ENCODE data around the gene STYK1. TPM values are rescaled to one million over a fixed set of nuclear protein-coding genes. Genes with fewer than 3 reads are reported as not detected.

The STYK1 gene, protein sequence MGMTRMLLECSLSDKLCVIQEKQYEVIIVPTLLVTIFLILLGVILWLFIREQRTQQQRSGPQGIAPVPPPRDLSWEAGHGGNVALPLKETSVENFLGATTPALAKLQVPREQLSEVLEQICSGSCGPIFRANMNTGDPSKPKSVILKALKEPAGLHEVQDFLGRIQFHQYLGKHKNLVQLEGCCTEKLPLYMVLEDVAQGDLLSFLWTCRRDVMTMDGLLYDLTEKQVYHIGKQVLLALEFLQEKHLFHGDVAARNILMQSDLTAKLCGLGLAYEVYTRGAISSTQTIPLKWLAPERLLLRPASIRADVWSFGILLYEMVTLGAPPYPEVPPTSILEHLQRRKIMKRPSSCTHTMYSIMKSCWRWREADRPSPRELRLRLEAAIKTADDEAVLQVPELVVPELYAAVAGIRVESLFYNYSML
- total RNA-seq: 1 to 10 TPM; 2.0 to 2.5 (median 2.2) TPM

DNA sequence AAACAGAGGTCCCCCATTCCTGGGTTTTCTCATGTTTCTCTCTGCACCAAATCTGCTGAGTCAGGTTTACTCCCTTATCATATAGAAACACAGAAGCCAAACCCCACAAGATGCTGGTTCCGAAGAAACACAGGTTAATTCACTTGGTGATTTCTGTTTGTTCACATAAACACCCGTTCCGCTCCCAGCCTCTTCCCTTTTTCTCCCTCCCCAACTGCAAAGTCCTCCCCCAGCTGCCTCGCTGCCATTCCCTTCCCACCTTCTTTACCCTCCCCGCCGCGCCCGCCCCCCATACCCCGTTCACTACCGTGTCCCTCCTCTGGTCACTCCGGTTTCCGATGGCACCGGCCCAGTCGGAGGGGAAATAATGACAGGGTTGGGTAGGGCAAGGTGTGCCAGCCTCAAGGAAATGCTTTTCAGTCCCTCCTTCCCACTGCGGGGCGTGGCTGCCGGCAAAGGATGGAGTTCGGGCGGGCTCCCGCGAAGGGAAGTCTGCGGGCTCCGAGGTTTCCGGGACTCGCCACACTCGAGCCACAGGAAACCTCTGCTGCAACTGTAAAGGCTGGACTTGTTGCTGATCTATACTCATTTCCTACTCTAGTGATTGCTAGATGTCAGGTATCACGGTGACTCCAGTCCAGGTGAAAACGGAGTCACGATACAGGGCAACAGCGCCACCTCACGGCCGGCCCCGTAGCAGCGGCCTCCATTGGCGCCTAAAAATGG, at the start of gene STYK1:
STYK1 (minus strand) TSS at position 394 of the 726 bp plus-strand sequence. CDS start 39,434 bp downstream, outside the sequence.
- H3K4me3 ChIP-seq (ENCODE audit: low read depth, poor library complexity, severe bottlenecking): peak within 1 kb of the TSS; percentile 16
- WGBS, 2 donors: 1% methylated on average over 35 of the region's 35 CpGs
- TF ChIP-seq, protein P1, sequence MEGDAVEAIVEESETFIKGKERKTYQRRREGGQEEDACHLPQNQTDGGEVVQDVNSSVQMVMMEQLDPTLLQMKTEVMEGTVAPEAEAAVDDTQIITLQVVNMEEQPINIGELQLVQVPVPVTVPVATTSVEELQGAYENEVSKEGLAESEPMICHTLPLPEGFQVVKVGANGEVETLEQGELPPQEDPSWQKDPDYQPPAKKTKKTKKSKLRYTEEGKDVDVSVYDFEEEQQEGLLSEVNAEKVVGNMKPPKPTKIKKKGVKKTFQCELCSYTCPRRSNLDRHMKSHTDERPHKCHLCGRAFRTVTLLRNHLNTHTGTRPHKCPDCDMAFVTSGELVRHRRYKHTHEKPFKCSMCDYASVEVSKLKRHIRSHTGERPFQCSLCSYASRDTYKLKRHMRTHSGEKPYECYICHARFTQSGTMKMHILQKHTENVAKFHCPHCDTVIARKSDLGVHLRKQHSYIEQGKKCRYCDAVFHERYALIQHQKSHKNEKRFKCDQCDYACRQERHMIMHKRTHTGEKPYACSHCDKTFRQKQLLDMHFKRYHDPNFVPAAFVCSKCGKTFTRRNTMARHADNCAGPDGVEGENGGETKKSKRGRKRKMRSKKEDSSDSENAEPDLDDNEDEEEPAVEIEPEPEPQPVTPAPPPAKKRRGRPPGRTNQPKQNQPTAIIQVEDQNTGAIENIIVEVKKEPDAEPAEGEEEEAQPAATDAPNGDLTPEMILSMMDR (IDR thresholded peaks at IDR 0.05): peak in 1 of 3 donors; percentile 41
- TF ChIP-seq POLR2A (IDR thresholded peaks at IDR 0.05): no peak
- peak; percentile 44 to 87 for DNase-seq (ENCODE audit: low spot score in 2 of 2)
- intact Hi-C loops (cut with DNase I; ENCODE audit: low total_unique reads): loop anchor here (2.0 kb wide), 1 partner anchor 437 kb away; no protein-coding TSS in a partner anchor

DNA sequence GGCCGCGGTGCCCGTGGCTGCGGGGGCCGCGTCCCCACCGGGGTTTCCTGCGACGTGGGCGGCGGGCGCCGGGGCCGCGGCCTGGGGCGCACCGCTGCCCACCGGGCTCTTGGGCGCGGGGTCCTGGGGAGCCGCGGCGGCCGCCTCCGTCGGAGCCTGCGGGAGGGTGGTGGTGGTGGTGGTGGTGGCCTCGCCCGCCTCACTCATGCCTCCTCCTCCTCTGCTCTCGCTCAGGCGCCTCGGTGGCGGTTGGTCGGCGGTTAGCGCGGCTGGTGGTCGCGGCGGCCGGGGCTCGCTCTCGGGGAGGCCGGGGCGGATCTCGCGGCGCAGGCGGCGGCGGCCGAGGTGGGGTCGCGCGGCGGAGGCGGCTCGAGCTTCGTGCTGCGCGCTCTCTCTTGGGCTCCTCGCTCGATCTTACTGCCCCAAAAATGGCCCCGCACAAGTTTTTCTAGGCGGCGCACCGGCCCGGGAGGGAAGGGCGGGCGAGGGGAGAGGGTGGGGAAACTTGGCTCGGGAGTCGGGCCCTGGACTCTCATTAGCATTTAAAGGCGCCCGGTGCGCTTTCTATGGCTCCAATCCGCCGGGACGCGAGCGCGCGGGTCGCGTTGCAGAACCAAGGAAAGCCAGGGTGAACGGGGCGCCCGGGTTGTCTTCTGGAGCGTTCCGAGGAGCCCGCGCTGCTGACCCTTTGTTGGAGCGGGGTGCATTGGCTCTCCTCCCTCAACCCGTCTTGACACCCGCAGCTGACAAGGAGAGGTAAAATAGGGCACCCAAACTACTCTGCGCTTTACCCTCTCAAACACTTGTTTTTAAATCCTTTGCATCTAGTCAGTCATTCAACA, 49.3 kb upstream of the STYK1 start, which contains the start of gene YBX3:
YBX3 (minus strand) TSS at position 419 of the 842 bp plus-strand sequence; CDS start at position 207, 212 bp downstream.
- peak within 1 kb of the TSS; percentile 97 for H3K4me3 ChIP-seq (ENCODE audit: low read depth, poor library complexity, severe bottlenecking)
- 0 to 1% methylated on average over 52 to 61 of the region's 95 CpGs for WGBS, 2 donors
- intact Hi-C loops (cut with DNase I; ENCODE audit: low total_unique reads): loop anchor here (10.0 kb wide), 1 partner anchor 2002 kb away; no protein-coding TSS in a partner anchor
- DNase-seq (ENCODE audit: low spot score in 2 of 2): peak; percentile 89 to 98
- TF ChIP-seq POLR2A (IDR thresholded peaks at IDR 0.05): no peak
- TF ChIP-seq, protein P1 (IDR thresholded peaks at IDR 0.05): no peak

DNA sequence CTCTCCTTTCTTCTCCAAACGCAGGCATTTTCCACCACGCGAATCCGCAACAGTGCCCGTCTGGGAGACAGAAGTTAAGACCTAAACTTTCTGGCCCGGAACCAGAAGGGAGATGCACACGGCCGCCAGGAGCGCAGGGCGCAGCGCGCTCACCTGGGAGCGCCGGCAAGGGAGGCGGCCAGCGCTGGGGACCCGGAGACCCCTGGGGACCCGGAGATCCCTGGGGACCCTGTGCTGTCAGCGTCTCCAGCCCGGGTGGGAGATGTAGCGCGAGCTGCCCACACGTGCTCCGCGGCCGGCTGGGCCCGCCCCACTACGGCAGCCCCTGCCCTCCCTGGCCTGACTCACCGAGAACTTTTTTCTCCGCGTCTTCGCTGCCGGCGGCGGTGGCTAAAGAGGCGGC, 48.7 kb upstream of the STYK1 start:
- peak overlapping the region; percentile 97 for H3K4me3 ChIP-seq (ENCODE audit: low read depth, poor library complexity, severe bottlenecking)
- DNase-seq (ENCODE audit: low spot score in 2 of 2): peak in 1 of 2 donors; percentile 89

DNA sequence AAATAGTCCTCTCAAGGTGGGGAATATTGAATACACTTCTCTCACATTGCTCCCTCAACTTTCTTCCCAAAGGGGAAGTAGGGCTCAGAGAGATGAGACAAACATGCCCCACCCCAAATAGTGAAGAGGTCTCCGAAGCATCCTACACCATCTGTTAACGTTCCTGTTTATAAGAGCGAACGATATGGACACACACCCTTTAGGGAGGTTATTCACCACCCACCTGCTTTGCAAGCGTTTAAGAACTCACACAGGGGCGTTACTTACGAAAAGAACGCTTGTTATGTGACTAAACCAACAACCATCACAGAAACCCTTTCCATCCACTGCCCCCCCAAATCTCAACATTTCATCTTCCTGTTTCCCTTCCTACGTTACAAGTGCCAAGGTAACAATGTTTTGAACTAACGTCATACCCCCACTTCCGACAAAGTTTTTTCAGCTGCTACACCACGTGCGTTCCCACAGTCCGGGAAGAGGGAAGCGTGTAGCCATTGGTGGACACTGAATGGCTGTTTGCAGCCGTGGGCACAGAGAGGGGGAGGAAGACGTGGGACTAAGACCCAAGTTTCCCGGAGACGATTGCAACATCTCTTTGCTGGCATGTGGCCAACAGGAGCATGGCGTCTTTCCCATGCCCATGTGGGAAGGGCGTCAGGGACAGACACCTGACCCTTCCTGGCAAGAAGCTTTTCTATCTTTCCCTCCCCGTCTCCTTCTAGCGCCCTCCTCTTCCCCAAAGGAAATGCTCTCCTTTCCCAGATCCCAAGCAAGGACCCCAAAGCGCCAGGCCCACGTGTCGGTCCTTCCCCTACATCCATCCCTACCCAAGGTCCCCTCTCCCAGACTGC, 48.0 kb upstream of the STYK1 start:
- intact Hi-C loops (cut with DNase I; ENCODE audit: low total_unique reads): loop anchor here (10.0 kb wide), 1 partner anchor 2003 kb away; no protein-coding TSS in a partner anchor
- peak overlapping the region; percentile 97 for H3K4me3 ChIP-seq (ENCODE audit: low read depth, poor library complexity, severe bottlenecking)
- WGBS, 2 donors: 0 to 1% methylated on average over 26 of the region's 26 CpGs
- peak; percentile 96 to 99 for DNase-seq (ENCODE audit: low spot score in 2 of 2)
- TF ChIP-seq, protein P1 (IDR thresholded peaks at IDR 0.05): no peak
- TF ChIP-seq POLR2A (IDR thresholded peaks at IDR 0.05): no peak

More for the DNA sequence above, 48.7 kb upstream of the STYK1 start:
- no peak for TF ChIP-seq POLR2A (IDR thresholded peaks at IDR 0.05)
- TF ChIP-seq, protein P1 (IDR thresholded peaks at IDR 0.05): no peak
- intact Hi-C loops (cut with DNase I; ENCODE audit: low total_unique reads): loop anchor here (10.0 kb wide), 1 partner anchor 2002 kb away; no protein-coding TSS in a partner anchor
- 1% methylated on average over 16 to 19 of the region's 36 CpGs for WGBS, 2 donors
